HEK293 (cell line): ENCODE measurements around the gene NUP85.
A peak's percentile ranks its signal among the peaks of the same experiment; 100 is the strongest.

ENCODE experiments used
- HOXA7 ChIP-seq: sonication (generic); formaldehyde crosslinking; IDR thresholded peaks from 2 replicates; pipeline ENCODE4 v1.8.1; 2022; ENCODE audit warnings: missing genetic modification reagents, borderline replicate concordance
- HOXC10 ChIP-seq: sonication (generic); formaldehyde crosslinking; IDR thresholded peaks from 2 replicates; pipeline ENCODE4 v1.8.1; 2023; ENCODE audit warnings: mild to moderate bottlenecking, missing genetic modification reagents
- KLF16 ChIP-seq: fragments of 450-650 bp; formaldehyde crosslinking; IDR thresholded peaks from 2 replicates; pipeline ENCODE4 v1.5.1; 2017; ENCODE audit warnings: missing biosample characterization, missing genetic modification characterization
- MEIS1 ChIP-seq: sonication (generic); formaldehyde crosslinking; IDR thresholded peaks from 2 replicates; pipeline ENCODE4 v1.8.1; 2022; ENCODE audit warnings: missing genetic modification reagents, mild to moderate bottlenecking, borderline replicate concordance
- MYNN ChIP-seq: fragments of 450-650 bp; formaldehyde crosslinking; IDR thresholded peaks from 2 replicates; pipeline ENCODE4 v1.5.1; 2016; ENCODE audit warnings: missing biosample characterization, missing genetic modification characterization, borderline replicate concordance
- SALL2 ChIP-seq: fragments of 450-650 bp; formaldehyde crosslinking; IDR thresholded peaks from 2 replicates; pipeline ENCODE4 v1.5.0; 2017; ENCODE audit warnings: missing biosample characterization, mild to moderate bottlenecking, missing genetic modification characterization, borderline replicate concordance
- SCRT2 ChIP-seq: fragments of 450-650 bp; formaldehyde crosslinking; IDR thresholded peaks from 2 replicates; pipeline ENCODE4 v1.5.1; 2016; ENCODE audit warnings: missing biosample characterization, missing genetic modification characterization
- SP2 ChIP-seq: fragments of 450-650 bp; formaldehyde crosslinking; IDR thresholded peaks from 2 replicates; pipeline ENCODE4 v1.5.1; 2016; ENCODE audit warnings: missing biosample characterization, missing genetic modification characterization
- SP7 ChIP-seq: fragments of 450-650 bp; formaldehyde crosslinking; IDR thresholded peaks from 2 replicates; pipeline ENCODE4 v1.5.1; 2016; ENCODE audit warnings: missing biosample characterization, missing genetic modification characterization
- TRIM28 ChIP-seq: IDR thresholded peaks from 2 replicates; pipeline ENCODE4 v1.6.1; 2011; ENCODE audit warnings: low read length, control low read depth, borderline replicate concordance
- ZBTB1 ChIP-seq: fragments of 450-650 bp; formaldehyde crosslinking; IDR thresholded peaks from 2 replicates; pipeline ENCODE4 v1.5.1; 2016; ENCODE audit warnings: missing biosample characterization, missing genetic modification characterization
- ZBTB17 ChIP-seq: fragments of 450-650 bp; formaldehyde crosslinking; IDR thresholded peaks from 2 replicates; pipeline ENCODE4 v1.5.1; 2016; ENCODE audit warnings: missing biosample characterization, missing genetic modification characterization
- ZBTB7A ChIP-seq: fragments of 450-650 bp; formaldehyde crosslinking; IDR thresholded peaks from 2 replicates; pipeline ENCODE4 v1.5.1; 2016; ENCODE audit warnings: low read depth, missing biosample characterization, missing genetic modification characterization
- ZEB2 ChIP-seq: fragments of 450-650 bp; formaldehyde crosslinking; IDR thresholded peaks from 2 replicates; pipeline ENCODE4 v1.5.1; 2016; ENCODE audit warnings: missing biosample characterization, missing genetic modification characterization
- ZFP3 ChIP-seq: fragments of 450-650 bp; formaldehyde crosslinking; IDR thresholded peaks from 2 replicates; pipeline ENCODE4 v1.5.1; 2016; ENCODE audit warnings: low read depth, missing biosample characterization, missing genetic modification characterization
- ZNF121 ChIP-seq: fragments of 450-650 bp; formaldehyde crosslinking; IDR thresholded peaks from 2 replicates; pipeline ENCODE4 v1.5.1; 2016; ENCODE audit warnings: missing biosample characterization, missing genetic modification characterization
- ZNF133 ChIP-seq: fragments of 450-650 bp; formaldehyde crosslinking; IDR thresholded peaks from 2 replicates; pipeline ENCODE4 v1.5.1; 2016; ENCODE audit warnings: missing biosample characterization, missing genetic modification characterization
- ZNF140 ChIP-seq: fragments of 450-650 bp; formaldehyde crosslinking; IDR thresholded peaks from 2 replicates; pipeline ENCODE4 v1.5.1; 2016; ENCODE audit warnings: missing biosample characterization, missing genetic modification characterization
- ZNF157 ChIP-seq: fragments of 450-650 bp; formaldehyde crosslinking; IDR thresholded peaks from 2 replicates; pipeline ENCODE4 v1.5.1; 2016; ENCODE audit warnings: missing biosample characterization, missing genetic modification characterization
- ZNF23 ChIP-seq: fragments of 450-650 bp; formaldehyde crosslinking; IDR thresholded peaks from 2 replicates; pipeline ENCODE4 v1.5.1; 2016; ENCODE audit warnings: missing biosample characterization, missing genetic modification characterization, borderline replicate concordance
- ZNF341 ChIP-seq: fragments of 450-650 bp; formaldehyde crosslinking; IDR thresholded peaks from 2 replicates; pipeline ENCODE4; 2016; ENCODE audit warnings: low read depth, missing biosample characterization, missing genetic modification characterization
- ZNF366 ChIP-seq: fragments of 450-650 bp; formaldehyde crosslinking; conservative IDR thresholded peaks from 2 replicates; pipeline ENCODE4 v1.5.1; 2016; ENCODE audit warnings: missing biosample characterization, missing genetic modification characterization
- ZNF394 ChIP-seq: fragments of 450-650 bp; formaldehyde crosslinking; IDR thresholded peaks from 2 replicates; pipeline ENCODE4 v1.5.1; 2016; ENCODE audit warnings: missing biosample characterization, missing genetic modification characterization, mild to moderate bottlenecking, moderate library complexity, borderline replicate concordance
- ZNF416 ChIP-seq: fragments of 450-650 bp; formaldehyde crosslinking; IDR thresholded peaks from 2 replicates; pipeline ENCODE4 v1.5.1; 2016; ENCODE audit warnings: missing biosample characterization, missing genetic modification characterization
- ZNF544 ChIP-seq: fragments of 450-650 bp; formaldehyde crosslinking; IDR thresholded peaks from 2 replicates; pipeline ENCODE4 v1.5.0; 2017; ENCODE audit warnings: missing biosample characterization, missing genetic modification characterization
- ZNF623 ChIP-seq: fragments of 450-650 bp; formaldehyde crosslinking; IDR thresholded peaks from 2 replicates; pipeline ENCODE4 v1.5.1; 2016; ENCODE audit warnings: missing biosample characterization, missing genetic modification characterization
- ZNF624 ChIP-seq: fragments of 450-650 bp; formaldehyde crosslinking; IDR thresholded peaks from 2 replicates; pipeline ENCODE4 v1.5.1; 2017; ENCODE audit warnings: missing biosample characterization, missing genetic modification characterization
- ZNF654 ChIP-seq: fragments of 450-650 bp; formaldehyde crosslinking; IDR thresholded peaks from 2 replicates; pipeline ENCODE4 v1.5.1; 2016; ENCODE audit warnings: low read depth, missing biosample characterization, missing genetic modification characterization
- ZNF701 ChIP-seq: fragments of 450-650 bp; formaldehyde crosslinking; IDR thresholded peaks from 2 replicates; pipeline ENCODE4 v1.5.1; 2016; ENCODE audit warnings: missing biosample characterization, missing genetic modification characterization
- TF ChIP-seq, protein P1 (sequence below): fragments of 450-650 bp; formaldehyde crosslinking; IDR thresholded peaks from 2 replicates; pipeline ENCODE4 v1.5.1; 2017; ENCODE audit warnings: missing biosample characterization, missing genetic modification characterization
- TF ChIP-seq, protein P2 (sequence below): fragments of 450-650 bp; formaldehyde crosslinking; IDR thresholded peaks from 2 replicates; pipeline ENCODE4 v1.5.1; 2016; ENCODE audit warnings: missing biosample characterization, missing genetic modification characterization, borderline replicate concordance
- TF ChIP-seq, protein P3 (sequence below): fragments of 450-650 bp; formaldehyde crosslinking; IDR thresholded peaks from 2 replicates; pipeline ENCODE4 v1.5.1; 2016; ENCODE audit warnings: missing biosample characterization, missing genetic modification characterization

Gene NUP85

DNA sequence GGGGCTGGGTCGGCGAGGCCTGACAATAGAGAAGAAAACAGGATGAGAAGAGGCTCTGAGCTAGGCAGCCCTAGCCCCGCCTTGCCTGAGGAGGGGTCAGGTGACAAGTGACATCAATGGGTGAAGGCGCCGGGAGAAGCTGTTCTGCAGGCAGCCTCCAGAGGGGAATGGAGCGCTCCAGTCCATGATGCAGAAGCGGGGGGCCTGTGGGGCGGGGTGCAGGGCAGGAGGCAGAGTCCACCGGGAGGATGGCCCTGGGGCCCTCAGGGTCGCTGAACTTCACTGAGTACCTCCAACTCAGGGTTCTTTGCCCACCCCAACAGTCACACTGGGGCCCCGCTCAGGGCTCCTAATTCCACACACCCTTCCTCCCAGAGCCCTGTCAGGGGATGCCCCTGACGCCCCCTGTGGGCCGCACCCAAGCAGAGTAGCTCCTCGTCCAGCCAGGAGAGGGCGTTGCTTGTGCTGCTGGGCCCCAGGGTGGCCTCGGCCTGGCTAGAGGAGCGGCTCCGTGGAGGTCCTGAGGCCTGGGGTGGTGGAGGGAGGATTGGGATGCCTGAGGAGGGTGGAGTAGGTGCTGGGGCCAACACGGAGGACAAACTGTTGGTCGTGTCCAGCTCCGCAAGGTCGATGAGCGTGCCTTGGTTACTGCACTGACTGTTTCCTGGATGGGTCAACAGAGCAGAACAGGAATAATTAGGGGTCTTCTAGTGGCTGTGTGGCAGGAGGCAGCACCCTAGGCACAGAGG lies 35.1 kb downstream of the NUP85 start (continued):
- TF ChIP-seq ZNF544 (tag by site-specific recombination) (no peak), ZBTB1 (tag by site-specific recombination) (no peak), SALL2 (tag by site-specific recombination) (no peak), ZNF157 (tag by site-specific recombination) (no peak), TRIM28 (no peak), HOXC10 (CRISPR knock-in tag) (no peak), ZBTB17 (tag by site-specific recombination) (peak; percentile 84), MYNN (no peak), ZNF23 (tag by site-specific recombination) (no peak), SCRT2 (tag by site-specific recombination) (no peak), SP7 (tag by site-specific recombination) (peak; percentile 68), HOXA7 (no peak), ZNF121 (no peak), ZNF701 (tag by site-specific recombination) (no peak), ZBTB7A (tag by site-specific recombination) (no peak), ZNF133 (tag by site-specific recombination) (no peak), ZNF366 (tag by site-specific recombination) (0 out of 2 replicates have a peak, but pooled peaks have one; percentile 37), ZEB2 (tag by site-specific recombination) (peak; percentile 45; the same call in 1 of the 2 replicates), ZNF341 (tag by site-specific recombination) (peak; percentile 38; the same call in 1 of the 2 replicates), ZNF624 (tag by site-specific recombination) (no peak), ZNF416 (tag by site-specific recombination) (no peak), KLF16 (tag by site-specific recombination) (no peak), ZNF654 (tag by site-specific recombination) (peak; percentile 48), SP2 (tag by site-specific recombination) (peak; percentile 41), ZNF394 (peak; percentile 69), ZNF140 (no peak), MEIS1 (CRISPR knock-in tag) (no peak), ZNF623 (tag by site-specific recombination) (no peak), ZFP3 (tag by site-specific recombination) (no peak)
- TF ChIP-seq, protein P1, sequence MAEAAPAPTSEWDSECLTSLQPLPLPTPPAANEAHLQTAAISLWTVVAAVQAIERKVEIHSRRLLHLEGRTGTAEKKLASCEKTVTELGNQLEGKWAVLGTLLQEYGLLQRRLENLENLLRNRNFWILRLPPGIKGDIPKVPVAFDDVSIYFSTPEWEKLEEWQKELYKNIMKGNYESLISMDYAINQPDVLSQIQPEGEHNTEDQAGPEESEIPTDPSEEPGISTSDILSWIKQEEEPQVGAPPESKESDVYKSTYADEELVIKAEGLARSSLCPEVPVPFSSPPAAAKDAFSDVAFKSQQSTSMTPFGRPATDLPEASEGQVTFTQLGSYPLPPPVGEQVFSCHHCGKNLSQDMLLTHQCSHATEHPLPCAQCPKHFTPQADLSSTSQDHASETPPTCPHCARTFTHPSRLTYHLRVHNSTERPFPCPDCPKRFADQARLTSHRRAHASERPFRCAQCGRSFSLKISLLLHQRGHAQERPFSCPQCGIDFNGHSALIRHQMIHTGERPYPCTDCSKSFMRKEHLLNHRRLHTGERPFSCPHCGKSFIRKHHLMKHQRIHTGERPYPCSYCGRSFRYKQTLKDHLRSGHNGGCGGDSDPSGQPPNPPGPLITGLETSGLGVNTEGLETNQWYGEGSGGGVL = no peak
- TF ChIP-seq, protein P2, sequence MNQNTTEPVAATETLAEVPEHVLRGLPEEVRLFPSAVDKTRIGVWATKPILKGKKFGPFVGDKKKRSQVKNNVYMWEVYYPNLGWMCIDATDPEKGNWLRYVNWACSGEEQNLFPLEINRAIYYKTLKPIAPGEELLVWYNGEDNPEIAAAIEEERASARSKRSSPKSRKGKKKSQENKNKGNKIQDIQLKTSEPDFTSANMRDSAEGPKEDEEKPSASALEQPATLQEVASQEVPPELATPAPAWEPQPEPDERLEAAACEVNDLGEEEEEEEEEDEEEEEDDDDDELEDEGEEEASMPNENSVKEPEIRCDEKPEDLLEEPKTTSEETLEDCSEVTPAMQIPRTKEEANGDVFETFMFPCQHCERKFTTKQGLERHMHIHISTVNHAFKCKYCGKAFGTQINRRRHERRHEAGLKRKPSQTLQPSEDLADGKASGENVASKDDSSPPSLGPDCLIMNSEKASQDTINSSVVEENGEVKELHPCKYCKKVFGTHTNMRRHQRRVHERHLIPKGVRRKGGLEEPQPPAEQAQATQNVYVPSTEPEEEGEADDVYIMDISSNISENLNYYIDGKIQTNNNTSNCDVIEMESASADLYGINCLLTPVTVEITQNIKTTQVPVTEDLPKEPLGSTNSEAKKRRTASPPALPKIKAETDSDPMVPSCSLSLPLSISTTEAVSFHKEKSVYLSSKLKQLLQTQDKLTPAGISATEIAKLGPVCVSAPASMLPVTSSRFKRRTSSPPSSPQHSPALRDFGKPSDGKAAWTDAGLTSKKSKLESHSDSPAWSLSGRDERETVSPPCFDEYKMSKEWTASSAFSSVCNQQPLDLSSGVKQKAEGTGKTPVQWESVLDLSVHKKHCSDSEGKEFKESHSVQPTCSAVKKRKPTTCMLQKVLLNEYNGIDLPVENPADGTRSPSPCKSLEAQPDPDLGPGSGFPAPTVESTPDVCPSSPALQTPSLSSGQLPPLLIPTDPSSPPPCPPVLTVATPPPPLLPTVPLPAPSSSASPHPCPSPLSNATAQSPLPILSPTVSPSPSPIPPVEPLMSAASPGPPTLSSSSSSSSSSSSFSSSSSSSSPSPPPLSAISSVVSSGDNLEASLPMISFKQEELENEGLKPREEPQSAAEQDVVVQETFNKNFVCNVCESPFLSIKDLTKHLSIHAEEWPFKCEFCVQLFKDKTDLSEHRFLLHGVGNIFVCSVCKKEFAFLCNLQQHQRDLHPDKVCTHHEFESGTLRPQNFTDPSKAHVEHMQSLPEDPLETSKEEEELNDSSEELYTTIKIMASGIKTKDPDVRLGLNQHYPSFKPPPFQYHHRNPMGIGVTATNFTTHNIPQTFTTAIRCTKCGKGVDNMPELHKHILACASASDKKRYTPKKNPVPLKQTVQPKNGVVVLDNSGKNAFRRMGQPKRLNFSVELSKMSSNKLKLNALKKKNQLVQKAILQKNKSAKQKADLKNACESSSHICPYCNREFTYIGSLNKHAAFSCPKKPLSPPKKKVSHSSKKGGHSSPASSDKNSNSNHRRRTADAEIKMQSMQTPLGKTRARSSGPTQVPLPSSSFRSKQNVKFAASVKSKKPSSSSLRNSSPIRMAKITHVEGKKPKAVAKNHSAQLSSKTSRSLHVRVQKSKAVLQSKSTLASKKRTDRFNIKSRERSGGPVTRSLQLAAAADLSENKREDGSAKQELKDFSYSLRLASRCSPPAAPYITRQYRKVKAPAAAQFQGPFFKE (tag by site-specific recombination) = no peak
- TF ChIP-seq, protein P3, sequence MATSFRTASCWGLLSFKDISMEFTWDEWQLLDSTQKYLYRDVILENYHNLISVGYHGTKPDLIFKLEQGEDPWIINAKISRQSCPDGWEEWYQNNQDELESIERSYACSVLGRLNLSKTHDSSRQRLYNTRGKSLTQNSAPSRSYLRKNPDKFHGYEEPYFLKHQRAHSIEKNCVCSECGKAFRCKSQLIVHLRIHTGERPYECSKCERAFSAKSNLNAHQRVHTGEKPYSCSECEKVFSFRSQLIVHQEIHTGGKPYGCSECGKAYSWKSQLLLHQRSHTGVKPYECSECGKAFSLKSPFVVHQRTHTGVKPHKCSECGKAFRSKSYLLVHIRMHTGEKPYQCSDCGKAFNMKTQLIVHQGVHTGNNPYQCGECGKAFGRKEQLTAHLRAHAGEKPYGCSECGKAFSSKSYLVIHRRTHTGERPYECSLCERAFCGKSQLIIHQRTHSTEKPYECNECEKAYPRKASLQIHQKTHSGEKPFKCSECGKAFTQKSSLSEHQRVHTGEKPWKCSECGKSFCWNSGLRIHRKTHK (tag by site-specific recombination) = no peak
